Uterus (tissue), 4 donors: ENCODE results near the gene COL18A1. TPM values are rescaled to one million over a fixed set of nuclear protein-coding genes. Genes with fewer than 3 reads are reported as not detected.
"Not testable (repeated sequence)": the region's sequence is repeated elsewhere in the genome, so short reads cannot be mapped to it uniquely, and the experiment has no call there.

ENCODE experiments used
- DNase-seq, 2 donors: peaks; one replicate each; pipeline ENCODE4 v3.0.0-alpha.2; 2019 to 2020
- H3K27ac ChIP-seq, 2 donors: fragments of 200-600 bp; sonication (generic); 1 replicate in 1 of 2; 2 replicates in 1 of 2; pipeline ENCODE4 v1.5.1; 2016 to 2018
- H3K27me3 ChIP-seq, 2 donors: fragments of 200-600 bp; sonication (generic); one replicate each; pipeline ENCODE4 v1.5.1; 2018 to 2019; ENCODE audit warnings: control low read depth in 1 of 2
- H3K36me3 ChIP-seq, 2 donors: fragments of 200-600 bp; sonication (generic); one replicate each; pipeline ENCODE4 v1.5.1; 2019; ENCODE audit warnings: control low read depth in 1 of 2
- H3K4me1 ChIP-seq, 2 donors: fragments of 200-600 bp; sonication (generic); one replicate each; pipeline ENCODE4 v1.5.1; 2018 to 2019; ENCODE audit warnings: control low read depth in 1 of 2
- H3K4me3 ChIP-seq, 2 donors: fragments of 200-600 bp; sonication (generic); 1 replicate in 1 of 2; 2 replicates in 1 of 2; pipeline ENCODE4 v1.5.1; 2018 to 2019; ENCODE audit warnings: mild to moderate bottlenecking in 1 of 2
- H3K9me3 ChIP-seq, 2 donors: fragments of 200-600 bp; sonication (generic); one replicate each; pipeline ENCODE4 v1.5.1; 2019; ENCODE audit warnings: control low read depth in 1 of 2
- CTCF ChIP-seq, 4 experiments: fragments of 200-600 bp in 2 of 4; fragments of 450-650 bp in 2 of 4; sonication (generic) in 2 of 4; IDR thresholded peaks; one replicate each; pipeline ENCODE4 v1.5.1; 2016 to 2019; ENCODE audit warnings: antibody characterized with exemption in 4 of 4, mild to moderate bottlenecking in 2 of 4, moderate library complexity in 1 of 4
- POLR2A ChIP-seq, 2 donors: fragments of 450-650 bp; IDR thresholded peaks; one replicate each; pipeline ENCODE4 v1.6.1; 2016; ENCODE audit warnings: antibody characterized with exemption in 2 of 2, mild to moderate bottlenecking in 1 of 2, moderate library complexity in 1 of 2
- intact Hi-C: fragments of 100-400 bp; cut with DNase I; formaldehyde crosslinking; loops from one replicate; pipeline ENCODE4 v1.15.1; 2023; ENCODE audit warnings: low total_unique reads
- total RNA-seq, 4 donors: library from RNA; depleted of rRNA in 3 of 4; stranded (reverse); fragments of >200 nt in 3 of 4; gene quantifications; one replicate each; pipeline versions ENCODE4 v1.1.0 to v1.2.4, GENCODE V29; 2014 to 2023
- donor health status: DM: yes; HTN: yes; CAD: no.

Gene COL18A1
- total RNA-seq, 4 donors from 2014 or later, result 73.0 to 223 (median 152) TPM

DNA sequence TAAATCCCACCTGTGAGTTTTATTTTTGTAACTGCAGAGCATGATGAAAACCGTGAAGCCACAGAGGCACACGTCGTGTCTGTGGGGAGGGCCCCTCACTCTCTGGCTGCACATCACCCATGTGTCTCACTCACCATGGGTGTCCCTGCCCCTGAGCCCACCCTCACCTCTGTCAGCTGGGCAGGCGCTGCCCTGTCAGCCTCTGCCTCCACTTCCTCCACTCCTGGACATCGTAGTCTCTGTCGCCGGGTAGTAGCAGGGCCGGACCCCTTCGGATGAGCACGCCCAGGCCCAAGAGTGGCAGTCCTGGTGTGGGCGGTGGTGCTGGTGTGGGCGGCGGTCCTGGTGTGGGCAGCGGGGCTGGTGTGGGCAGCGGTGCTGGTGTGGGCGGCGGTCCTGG lies 37.3 kb downstream of the COL18A1 start:
- Histone ChIP-seq H3K27ac (no peak overlapping the region), H3K36me3 (no peaks in the 10 kb centered on the region), H3K4me1 (peaks cover 4 to 8% of the 10 kb centered on the region in 2 donors), H3K9me3 (peaks cover 0 to 6% of the 10 kb centered on the region in 2 donors), H3K4me3 (no peak overlapping the region), H3K27me3 (no peaks in the 10 kb centered on the region)
- intact Hi-C loops, result loop anchor here (2.0 kb wide), 1 partner anchor 51 kb away; no protein-coding TSS in a partner anchor
- no peak for DNase-seq
- no peak for TF ChIP-seq POLR2A (IDR thresholded peaks at IDR 0.05)
- no peak for TF ChIP-seq CTCF (IDR thresholded peaks at IDR 0.05)

GRCh38 chr21:45442686-45443594 lies 38.0 kb downstream of the COL18A1 start:
- DNase-seq, H3K4me3 ChIP-seq, H3K27ac ChIP-seq, H3K4me1 ChIP-seq, H3K27me3 ChIP-seq, H3K9me3 ChIP-seq, H3K36me3 ChIP-seq: not testable (repeated sequence)
- intact Hi-C loops, result loop anchor here (2.0 kb wide), 1 partner anchor 52 kb away; no protein-coding TSS in a partner anchor

DNA sequence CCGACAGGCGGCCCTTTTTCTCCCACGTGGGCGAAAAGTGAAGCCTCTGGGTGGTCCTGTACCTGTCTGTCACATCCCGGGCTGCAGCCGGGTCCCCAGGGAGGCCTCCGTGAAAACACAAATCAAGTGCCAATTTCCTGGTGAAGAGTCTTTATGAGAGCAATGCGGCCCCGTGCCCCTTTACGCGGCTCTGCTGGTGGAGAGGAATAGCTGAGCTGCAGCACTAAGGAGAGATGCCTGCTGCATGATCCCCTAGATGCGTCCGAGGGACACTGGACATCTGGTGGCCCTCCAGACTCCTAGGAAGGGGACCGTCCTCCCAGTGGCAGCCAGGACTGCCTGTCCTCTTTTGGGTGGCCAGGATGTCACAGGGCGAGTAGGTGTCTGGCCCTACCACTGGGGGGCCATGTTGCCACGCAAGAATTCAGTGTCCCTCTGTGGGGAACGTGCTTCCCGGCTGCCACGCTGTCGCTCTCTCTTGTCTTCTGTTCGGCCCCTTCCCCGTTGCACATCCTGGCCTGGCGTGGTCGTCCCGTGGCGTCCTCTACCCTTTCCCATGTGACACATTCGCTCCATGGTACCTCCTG lies 38.7 kb downstream of the COL18A1 start:
- Histone ChIP-seq H3K27me3 (no peaks in the 10 kb centered on the region), H3K27ac (no peak overlapping the region), H3K4me3 (no peak overlapping the region), H3K4me1 (peaks cover 4 to 5% of the 10 kb centered on the region in 2 donors), H3K9me3 (peaks cover 0 to 6% of the 10 kb centered on the region in 2 donors), H3K36me3 (no peaks in the 10 kb centered on the region)
- TF ChIP-seq POLR2A (IDR thresholded peaks at IDR 0.05) (no peak), CTCF (IDR thresholded peaks at IDR 0.05) (no peak)
- intact Hi-C loops, result loop anchor here (2.0 kb wide), 1 partner anchor 53 kb away; no protein-coding TSS in a partner anchor
- DNase-seq, result no peak

DNA sequence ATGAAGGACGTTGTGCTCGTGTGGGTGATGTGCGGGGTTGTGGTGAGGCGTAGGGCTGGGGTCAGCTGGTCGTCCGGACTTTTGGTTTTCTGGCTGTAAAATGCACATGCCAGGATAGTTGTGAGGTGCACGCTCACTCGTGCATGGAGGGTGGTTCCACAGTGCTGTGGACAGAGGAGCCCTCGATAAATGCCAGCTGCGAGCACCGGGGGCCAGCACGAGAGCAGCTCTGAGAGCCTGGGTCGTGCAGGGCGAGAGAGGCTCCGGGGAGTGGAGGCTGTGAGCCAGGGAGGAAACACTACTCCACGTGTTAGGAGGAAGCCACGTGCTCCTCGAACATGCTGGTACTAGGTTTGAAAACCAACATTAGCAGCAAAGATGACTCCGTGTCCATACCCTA lies 39.4 kb downstream of the COL18A1 start:
- DNase-seq, result no peak
- Histone ChIP-seq H3K27ac (no peak overlapping the region), H3K27me3 (no peaks in the 10 kb centered on the region), H3K36me3 (no peaks in the 10 kb centered on the region), H3K4me1 (no peaks in the 10 kb centered on the region), H3K9me3 (peaks cover 0 to 6% of the 10 kb centered on the region in 2 donors), H3K4me3 (no peak overlapping the region)
- intact Hi-C loops, result no loop called here
- TF ChIP-seq CTCF (IDR thresholded peaks at IDR 0.05) (no peak), POLR2A (IDR thresholded peaks at IDR 0.05) (no peak)

DNA sequence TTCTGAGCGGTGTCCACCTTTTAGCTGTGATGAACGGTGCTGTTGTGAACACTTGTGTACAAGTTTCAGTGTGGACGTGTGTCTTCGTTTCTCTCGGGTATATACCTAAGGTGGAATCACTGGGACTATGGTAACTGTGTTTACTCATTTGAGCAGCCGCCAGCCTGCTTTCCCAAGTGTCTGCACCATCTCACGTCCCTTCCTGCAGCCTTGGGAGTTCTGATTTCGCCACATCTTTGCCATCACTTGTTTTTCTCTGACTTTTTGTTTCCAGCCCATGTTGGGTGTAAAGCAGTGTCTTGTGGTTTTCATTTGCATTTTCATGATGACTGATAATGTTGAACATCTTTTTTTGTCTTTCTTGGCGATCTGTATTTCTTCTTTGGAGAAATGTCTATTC lies 40.4 kb downstream of the COL18A1 start:
- Histone ChIP-seq H3K27me3 (no peaks in the 10 kb centered on the region), H3K36me3 (no peaks in the 10 kb centered on the region), H3K4me1 (no peaks in the 10 kb centered on the region), H3K27ac (no peak overlapping the region), H3K4me3 (no peak overlapping the region), H3K9me3 (peaks cover 0 to 6% of the 10 kb centered on the region in 2 donors)
- DNase-seq, result no peak
- no peak for TF ChIP-seq CTCF (IDR thresholded peaks at IDR 0.05)
- no peak for TF ChIP-seq POLR2A (IDR thresholded peaks at IDR 0.05)
- intact Hi-C loops, result no loop called here
